HEK293T (cell line): Measurements from ENCODE around the gene ZNF672.

Source experiments
- ARNT ChIP-seq: fragments of 450-650 bp; IDR thresholded peaks from 2 replicates; pipeline ENCODE4 v1.6.1; 2017; ENCODE audit warnings: mild to moderate bottlenecking
- BHLHE40 ChIP-seq: fragments of 450-650 bp; IDR thresholded peaks from 2 replicates; pipeline ENCODE4 v1.6.1; 2016; ENCODE audit warnings: mild to moderate bottlenecking, moderate library complexity, borderline replicate concordance
- ELF4 ChIP-seq: fragments of 450-650 bp; IDR thresholded peaks from 2 replicates; pipeline ENCODE4 v1.6.1; 2017; ENCODE audit warnings: antibody characterized with exemption
- FOXA1 ChIP-seq: fragments of 450-650 bp; IDR thresholded peaks from 2 replicates; pipeline ENCODE4 v1.6.1; 2016; ENCODE audit warnings: mild to moderate bottlenecking
- FOXM1 ChIP-seq: fragments of 450-650 bp; IDR thresholded peaks from 2 replicates; pipeline ENCODE4 v1.6.1; 2017; ENCODE audit warnings: mild to moderate bottlenecking, borderline replicate concordance
- HDGF ChIP-seq: fragments of 450-650 bp; IDR thresholded peaks from 2 replicates; pipeline ENCODE4 v1.6.1; 2017; ENCODE audit warnings: antibody characterized with exemption, borderline replicate concordance
- L3MBTL2 ChIP-seq: fragments of 450-650 bp; conservative IDR thresholded peaks from 2 replicates; pipeline ENCODE4 v1.6.1; 2016; ENCODE audit warnings: mild to moderate bottlenecking
- NFRKB ChIP-seq: fragments of 450-650 bp; IDR thresholded peaks from 2 replicates; pipeline ENCODE4 v1.6.1; 2016; ENCODE audit warnings: mild to moderate bottlenecking, moderate library complexity
- SP1 ChIP-seq: fragments of 450-650 bp; IDR thresholded peaks from 2 replicates; pipeline ENCODE4 v1.6.1; 2017
- SUZ12 ChIP-seq: fragments of 450-650 bp; IDR thresholded peaks from 2 replicates; pipeline ENCODE4 v1.6.1; 2016; ENCODE audit warnings: mild to moderate bottlenecking
- TARDBP ChIP-seq: fragments of 450-650 bp; IDR thresholded peaks from 2 replicates; pipeline ENCODE4 v1.6.1; 2016
- ZNF384 ChIP-seq: fragments of 450-650 bp; IDR thresholded peaks from 2 replicates; pipeline ENCODE4 v1.6.1; 2016
- TF ChIP-seq, protein P1 (sequence below): fragments of 450-650 bp; IDR thresholded peaks from 2 replicates; pipeline ENCODE4 v1.6.1; 2016

DNA sequence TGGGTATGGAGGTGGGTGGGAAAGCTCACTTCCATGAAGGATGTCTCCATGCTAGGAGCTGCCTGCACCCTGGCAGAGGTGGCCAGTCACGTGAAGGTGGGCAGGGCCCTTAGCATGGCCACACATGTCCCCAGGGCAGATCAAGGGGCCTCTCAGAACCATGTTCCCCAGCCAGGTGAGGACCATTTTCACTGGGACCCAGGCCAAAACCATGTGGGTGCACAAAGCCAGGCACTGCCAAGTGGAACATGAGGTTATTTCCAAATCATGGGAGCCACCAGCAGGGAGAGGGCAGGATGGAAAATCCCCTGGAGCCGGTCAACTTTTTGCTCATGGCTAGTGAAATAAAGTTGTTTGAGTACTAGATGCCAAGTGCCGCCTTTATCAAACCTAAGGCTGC lies 11.1 kb downstream of the ZNF672 start:
- no peak for TF ChIP-seq SUZ12
- TF ChIP-seq FOXA1 = no peak
- TF ChIP-seq, protein P1, sequence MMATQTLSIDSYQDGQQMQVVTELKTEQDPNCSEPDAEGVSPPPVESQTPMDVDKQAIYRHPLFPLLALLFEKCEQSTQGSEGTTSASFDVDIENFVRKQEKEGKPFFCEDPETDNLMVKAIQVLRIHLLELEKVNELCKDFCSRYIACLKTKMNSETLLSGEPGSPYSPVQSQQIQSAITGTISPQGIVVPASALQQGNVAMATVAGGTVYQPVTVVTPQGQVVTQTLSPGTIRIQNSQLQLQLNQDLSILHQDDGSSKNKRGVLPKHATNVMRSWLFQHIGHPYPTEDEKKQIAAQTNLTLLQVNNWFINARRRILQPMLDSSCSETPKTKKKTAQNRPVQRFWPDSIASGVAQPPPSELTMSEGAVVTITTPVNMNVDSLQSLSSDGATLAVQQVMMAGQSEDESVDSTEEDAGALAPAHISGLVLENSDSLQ = no peak
- no peak for TF ChIP-seq BHLHE40
- no peak for TF ChIP-seq FOXM1
- TF ChIP-seq HDGF = no peak
- TF ChIP-seq TARDBP = no peak
- no peak for TF ChIP-seq L3MBTL2
- TF ChIP-seq ARNT = no peak
- no peak for TF ChIP-seq NFRKB
- no peak for TF ChIP-seq SP1
- no peak for TF ChIP-seq ELF4
- TF ChIP-seq ZNF384 = no peak
